Urothelium cell line (cell line): Measurements from ENCODE around the gene TENM3.

Source experiments
- DNase-seq: peaks from one replicate; pipeline ENCODE4 v3.0.0; 2011; ENCODE audit warnings: low spot score, mixed read lengths
- FAIRE-seq: peaks from 2 replicates; lab custom pipeline; 2011; peaks lifted over from hg19 to GRCh38; lab: Jason Lieb, UNC

The TENM3 gene

DNA sequence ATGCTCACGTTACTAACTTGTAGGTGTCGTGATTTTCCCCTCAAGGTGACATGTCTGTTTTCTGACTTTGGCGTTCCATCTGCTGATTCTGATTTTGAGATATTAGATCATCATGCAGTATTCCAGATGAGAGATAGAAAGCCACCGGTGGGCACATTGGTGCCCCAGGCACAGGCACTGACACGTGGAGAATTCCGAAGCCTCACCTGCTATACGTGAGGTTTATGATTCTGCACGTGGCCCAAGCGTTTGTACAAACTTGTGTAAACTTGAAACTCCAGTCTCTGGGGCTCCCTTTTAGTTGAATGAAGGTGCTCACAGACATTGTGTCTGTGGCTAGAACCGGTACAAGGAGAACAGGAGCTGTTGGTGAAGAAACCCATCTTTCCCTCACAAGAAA, 81.1 kb downstream of the TENM3 start:
- FAIRE-seq (no peak), DNase-seq (no peak)

GRCh38 chr4:182325397-182325796, 82.2 kb downstream of the TENM3 start:
- FAIRE-seq: no peak

DNA sequence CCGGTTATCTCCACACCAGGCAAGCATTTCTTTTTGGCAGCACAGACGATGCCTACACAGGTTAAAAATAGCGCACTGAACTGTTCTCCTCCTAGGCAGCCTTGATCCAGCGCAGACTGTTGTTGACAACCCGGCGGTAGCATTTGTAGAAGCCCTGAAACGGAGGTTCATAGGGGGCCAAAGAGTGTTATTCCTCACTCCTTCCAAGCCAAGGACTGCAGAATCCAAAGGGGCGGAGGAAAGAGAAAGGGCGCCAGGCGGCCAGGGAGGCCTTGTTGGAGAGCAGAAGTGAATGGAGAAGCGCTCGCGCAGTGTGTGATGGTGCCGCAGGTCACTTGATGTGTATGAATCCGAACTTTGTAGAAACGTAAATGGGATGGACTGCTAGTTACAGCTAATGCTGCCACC, 82.7 kb downstream of the TENM3 start:
- FAIRE-seq (no peak), DNase-seq (no peak)

More at GRCh38 chr4:182325397-182325796, 82.2 kb downstream of the TENM3 start:
- DNase-seq: no peak

DNA sequence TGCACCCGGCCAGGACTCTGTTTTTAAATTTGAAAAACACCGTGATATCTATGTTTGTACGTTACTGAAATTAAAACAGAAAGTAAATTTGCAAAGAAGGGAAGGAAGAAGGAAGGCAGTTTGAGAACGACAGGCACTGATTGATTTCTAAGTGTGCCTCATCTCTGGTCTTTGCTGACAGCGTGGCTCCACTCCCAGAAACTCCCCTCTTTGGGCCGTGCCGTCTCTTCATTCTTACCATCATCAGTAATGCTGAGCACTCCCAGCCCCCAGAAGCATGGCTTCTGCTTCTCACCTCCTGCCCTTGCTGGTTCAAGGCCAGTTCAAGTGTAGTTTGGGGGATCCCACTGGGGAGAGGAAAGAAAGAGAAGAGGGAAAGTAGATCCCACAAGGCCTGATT, 85.3 kb downstream of the TENM3 start:
- no peak for FAIRE-seq
- DNase-seq: no peak

- FAIRE-seq (no peak), DNase-seq (no peak)
Observed at GRCh38 chr4:182337366-182337765, 94.2 kb downstream of the TENM3 start.

DNA sequence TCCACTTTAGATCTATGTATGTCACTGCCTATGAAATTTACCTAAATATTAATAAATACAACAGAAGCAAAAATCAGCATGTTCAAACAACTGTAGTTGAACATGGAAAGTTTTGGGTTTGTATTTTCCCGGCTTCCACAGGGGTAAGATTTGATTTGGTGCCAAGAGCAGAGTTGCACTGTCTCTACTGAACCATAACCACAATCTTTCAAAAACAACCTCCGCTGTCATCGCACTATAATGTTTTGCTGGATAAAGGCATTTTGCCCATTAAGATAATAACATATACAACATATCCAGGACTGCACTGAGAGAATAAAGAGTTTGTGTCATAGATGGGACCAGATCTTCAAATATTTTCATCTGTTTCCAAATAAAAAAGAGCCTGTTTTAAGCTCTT, 94.9 kb downstream of the TENM3 start:
- DNase-seq (no peak), FAIRE-seq (no peak)

DNA sequence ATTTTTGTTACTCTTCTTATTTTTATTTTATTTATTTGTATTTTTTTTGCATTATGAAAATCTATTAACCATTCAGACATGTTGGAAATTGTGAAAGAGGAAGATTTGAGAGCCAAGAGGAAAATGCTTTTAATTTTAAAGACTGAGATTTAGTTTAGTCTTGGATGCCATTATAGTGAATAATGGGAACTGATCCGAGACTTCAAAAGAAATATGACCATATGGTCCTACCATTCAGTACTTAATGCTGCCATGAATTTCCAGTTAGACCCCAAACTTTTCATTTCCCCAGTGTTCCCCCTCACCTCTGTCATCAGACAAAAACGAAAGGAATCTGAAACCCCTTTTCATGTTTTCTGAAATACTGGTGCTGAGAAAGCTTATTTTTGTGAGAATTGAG, 95.5 kb downstream of the TENM3 start:
- DNase-seq: no peak
- no peak for FAIRE-seq

- DNase-seq (no peak), FAIRE-seq (no peak)
Observed at GRCh38 chr4:182339221-182339641, 96.0 kb downstream of the TENM3 start.

DNA sequence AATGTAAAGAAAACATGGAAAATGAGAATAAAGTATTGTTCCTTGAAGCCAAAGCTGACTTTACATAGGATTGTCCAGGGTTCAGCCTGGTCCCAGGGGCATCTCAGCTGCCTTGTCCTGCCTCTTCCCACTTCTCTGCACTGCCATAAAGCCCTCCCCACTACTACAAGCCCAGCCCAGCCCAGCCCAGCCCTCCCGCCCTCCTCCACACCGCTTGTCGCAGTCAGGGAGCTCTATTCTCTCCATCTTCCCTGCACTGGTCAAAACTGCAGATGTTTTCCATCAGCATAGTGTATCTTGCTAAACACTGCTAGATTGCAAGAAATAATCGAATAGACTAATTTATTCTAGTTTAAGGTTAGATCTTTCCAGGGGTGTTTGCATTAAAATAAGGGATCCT, 100.3 kb downstream of the TENM3 start:
- no peak for FAIRE-seq

GRCh38 chr4:182344968-182345367, 101.8 kb downstream of the TENM3 start:
- no peak for DNase-seq
- no peak for FAIRE-seq

More for the DNA sequence above, 100.3 kb downstream of the TENM3 start:
- no peak for DNase-seq

DNA sequence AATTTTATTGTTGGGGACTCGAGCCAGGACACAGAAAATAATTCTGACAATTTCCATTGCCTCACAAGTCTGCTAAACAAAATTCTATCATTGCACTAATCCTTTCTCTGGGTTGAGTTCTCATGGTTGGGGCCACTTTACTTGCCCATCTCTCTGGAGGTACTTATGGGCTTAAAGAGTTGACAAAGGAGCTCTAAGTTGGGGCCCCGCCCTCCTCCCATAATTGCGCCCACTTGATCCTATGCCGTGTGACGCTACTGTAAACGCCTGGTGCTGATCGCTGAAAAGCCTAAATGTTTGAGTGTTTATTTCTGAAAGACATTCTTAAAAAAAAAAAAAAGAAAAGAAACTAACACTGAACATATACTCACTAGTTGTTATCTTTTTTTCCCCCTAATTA, 103.0 kb downstream of the TENM3 start:
- no peak for DNase-seq
- FAIRE-seq: no peak

- no peak for DNase-seq
- FAIRE-seq: no peak
Observed at GRCh38 chr4:182346675-182347375, 103.6 kb downstream of the TENM3 start.

DNA sequence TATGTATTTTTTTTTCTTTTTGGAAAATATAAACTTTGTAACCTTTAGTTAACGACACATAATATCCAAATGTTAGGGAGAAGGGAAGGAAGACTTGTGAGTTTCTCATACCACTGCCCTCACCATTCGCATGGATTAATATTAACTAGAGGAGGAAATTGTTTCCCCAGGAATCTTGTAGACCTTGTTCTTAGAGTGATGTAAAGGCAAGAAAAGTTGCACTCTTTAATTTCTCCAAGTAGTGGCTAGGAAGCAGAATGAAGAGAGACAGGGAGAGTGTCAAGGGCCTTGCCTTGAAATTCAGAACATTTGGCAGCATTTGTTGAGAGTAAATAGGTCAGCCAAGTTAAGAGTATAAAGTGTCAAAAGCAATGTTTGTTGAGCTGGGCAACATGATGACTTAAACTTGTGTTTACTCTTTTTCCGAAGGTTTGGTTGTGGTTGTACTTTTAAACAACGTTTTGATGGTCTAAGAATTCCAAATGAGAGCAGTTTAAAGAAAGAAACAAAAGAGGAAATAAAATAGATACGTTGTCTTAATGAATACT, 105.7 kb downstream of the TENM3 start:
- no peak for DNase-seq
- no peak for FAIRE-seq

DNA sequence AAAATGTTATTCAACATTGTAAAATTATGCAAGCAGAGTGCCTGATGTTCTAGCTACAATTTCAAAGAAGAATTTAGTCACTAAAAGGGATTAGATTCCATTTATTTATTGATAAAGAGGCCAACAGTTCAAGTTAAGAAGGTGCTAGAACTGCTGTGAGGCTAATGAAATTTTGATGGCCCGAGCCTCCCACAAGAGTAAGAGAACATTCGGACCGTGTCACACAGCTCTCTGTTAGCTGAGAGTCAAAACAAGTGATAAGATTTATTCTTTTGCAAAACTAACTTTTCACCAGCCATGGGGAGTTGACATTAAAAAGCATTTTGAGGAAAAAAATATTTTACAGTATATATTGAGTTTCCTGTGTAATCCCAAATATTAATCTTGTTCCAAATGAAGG, 106.8 kb downstream of the TENM3 start:
- no peak for DNase-seq

DNA sequence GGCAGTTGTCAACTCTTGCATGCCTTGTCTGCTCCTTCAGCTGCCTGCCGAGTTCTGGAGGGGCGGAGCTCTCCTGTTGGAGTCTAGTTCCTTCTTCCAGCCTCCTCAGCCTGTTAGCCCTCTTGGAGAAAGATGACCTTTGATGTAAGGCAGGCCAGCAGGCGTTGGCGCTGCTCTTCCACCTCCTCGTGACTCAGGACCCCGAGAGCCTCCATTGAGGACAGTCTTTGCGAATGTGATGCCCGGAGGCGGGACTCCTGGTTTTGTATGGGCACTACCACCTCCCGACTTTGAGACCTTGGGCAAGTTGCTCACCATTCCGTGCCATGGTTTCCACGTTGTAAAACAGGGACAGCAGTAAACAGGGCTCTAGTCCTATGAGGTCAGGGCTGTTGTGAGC, 108.3 kb downstream of the TENM3 start:
- DNase-seq (no peak), FAIRE-seq (no peak)

More for the DNA sequence above, 106.8 kb downstream of the TENM3 start:
- no peak for FAIRE-seq

GRCh38 chr4:182354106-182354505, 110.9 kb downstream of the TENM3 start:
- DNase-seq (no peak), FAIRE-seq (no peak)

DNA sequence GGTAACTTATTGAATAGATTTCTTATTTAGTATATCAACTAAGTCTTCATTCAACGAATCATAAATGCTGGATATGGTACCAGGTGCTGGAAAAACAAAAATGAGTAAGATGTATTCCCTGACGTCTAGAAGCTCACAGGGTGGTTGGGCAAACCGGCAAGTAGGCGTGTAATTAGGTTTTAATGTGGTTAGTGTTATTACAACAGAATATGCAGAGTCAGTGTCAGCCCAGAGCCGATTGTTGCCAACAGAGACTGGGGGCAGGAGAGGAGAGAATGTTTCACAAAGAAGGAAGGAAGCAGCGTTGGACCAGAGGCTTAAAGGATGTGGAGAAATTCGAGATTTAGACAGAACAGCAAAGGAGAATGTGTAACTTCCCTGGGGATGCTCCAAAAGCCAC, 111.7 kb downstream of the TENM3 start:
- FAIRE-seq (no peak), DNase-seq (no peak)

DNA sequence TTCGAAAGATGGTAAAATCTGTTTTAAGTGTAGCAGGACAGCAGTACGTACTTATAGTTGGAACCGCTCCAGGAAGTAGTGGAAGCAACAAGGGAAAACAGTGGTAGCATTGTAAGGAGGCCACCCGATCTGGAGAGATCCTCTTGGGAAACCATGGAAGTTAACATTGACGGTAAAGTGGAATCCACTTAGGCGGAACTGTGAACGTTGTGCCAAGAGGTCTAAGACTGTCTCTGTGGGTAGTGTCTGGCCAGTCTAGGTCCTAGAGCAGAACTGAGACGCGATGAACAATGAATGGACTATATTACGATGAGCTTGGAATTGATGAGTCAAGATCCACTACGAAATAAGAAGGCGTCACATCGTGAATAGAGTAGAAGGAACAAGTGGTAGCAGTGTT, 124.0 kb downstream of the TENM3 start:
- peak; percentile 4 for DNase-seq
- FAIRE-seq: no peak

- DNase-seq (no peak), FAIRE-seq (no peak)
Observed at GRCh38 chr4:182369211-182369610, 126.0 kb downstream of the TENM3 start.

GRCh38 chr4:182370491-182370890, 127.3 kb downstream of the TENM3 start:
- DNase-seq (no peak), FAIRE-seq (no peak)

GRCh38 chr4:182380771-182381181, 137.6 kb downstream of the TENM3 start:
- DNase-seq: no peak
- FAIRE-seq: no peak

DNA sequence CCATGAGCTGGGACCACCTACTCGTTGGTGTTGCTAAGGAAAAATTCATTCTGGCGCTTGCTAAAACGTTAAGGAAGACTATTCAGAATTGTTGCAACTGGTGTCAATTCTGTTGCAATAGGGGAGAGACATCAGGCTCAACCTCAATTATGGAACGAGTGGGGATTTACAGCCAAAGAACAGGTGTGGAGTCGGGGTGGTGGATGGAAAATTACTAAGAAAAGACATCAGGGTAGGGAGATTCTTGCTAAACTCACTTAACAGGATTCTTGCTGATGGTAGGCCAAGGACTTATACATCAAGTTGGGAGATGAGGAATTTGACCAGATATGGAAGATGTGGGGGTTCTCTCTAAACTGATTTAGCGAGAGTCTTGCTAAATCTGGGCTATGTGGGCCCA, 139.7 kb downstream of the TENM3 start:
- no peak for FAIRE-seq
- DNase-seq: no peak

- DNase-seq (no peak), FAIRE-seq (no peak)
Observed at GRCh38 chr4:182384631-182385091, 141.5 kb downstream of the TENM3 start.
